Upper lobe of left lung (tissue), 4 donors: ENCODE measurements around the gene TMEM132C.

Experiments
- POLR2A ChIP-seq, 4 donors: fragments of 450-650 bp; IDR thresholded peaks; one replicate each; pipeline ENCODE4 v1.5.1; 2016 to 2017; ENCODE audit warnings: antibody characterized with exemption in 4 of 4, mild to moderate bottlenecking in 2 of 4
- POLR2AphosphoS5 ChIP-seq, 2 donors: sonication (generic); formaldehyde crosslinking; IDR thresholded peaks; one replicate each; pipeline ENCODE4 v1.5.1; 2017; ENCODE audit warnings: antibody characterized with exemption in 2 of 2
- TF ChIP-seq, protein P1 (sequence below), 6 experiments: fragments of 450-650 bp in 4 of 6; fragments of 200-600 bp in 2 of 6; sonication (generic) in 2 of 6; IDR thresholded peaks; one replicate each; pipeline ENCODE4 v1.5.1; 2016 to 2019; ENCODE audit warnings: antibody characterized with exemption in 6 of 6

DNA sequence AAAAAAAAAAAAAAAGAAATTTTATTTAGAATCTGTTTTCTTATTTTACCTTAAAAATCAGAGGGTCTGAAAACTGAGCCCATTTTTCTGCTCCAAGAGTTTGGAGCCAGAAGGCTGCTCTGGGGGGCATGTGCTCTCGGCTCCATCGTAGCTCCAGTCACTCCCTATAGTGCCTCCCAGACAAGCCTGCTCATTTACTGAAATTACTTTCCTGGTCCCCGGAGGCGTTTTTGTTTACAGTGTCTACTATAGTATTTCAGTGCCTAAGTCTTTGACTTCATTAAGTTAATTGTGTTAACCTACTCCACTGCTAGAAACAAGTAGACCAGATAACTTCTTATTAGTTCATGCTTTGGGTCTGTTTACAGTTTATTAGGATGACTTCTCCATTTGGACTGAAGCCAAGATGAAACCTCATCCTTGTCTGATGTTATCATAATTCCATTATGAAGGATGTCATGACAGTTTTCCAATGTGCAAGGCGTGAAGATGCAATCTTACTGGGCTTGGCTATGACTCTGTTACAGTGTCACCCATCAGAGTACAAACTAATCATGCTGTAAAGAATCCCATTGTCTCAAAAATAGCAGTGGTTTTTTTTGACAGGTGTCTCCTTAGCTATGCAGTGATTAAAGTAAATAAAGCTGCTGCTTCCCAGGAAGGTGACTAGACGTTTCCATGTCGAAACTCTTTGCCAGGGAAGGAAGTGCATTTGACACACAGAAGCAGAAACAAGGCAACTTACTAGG lies 182.3 kb downstream of the TMEM132C start:
- TF ChIP-seq, protein P1, sequence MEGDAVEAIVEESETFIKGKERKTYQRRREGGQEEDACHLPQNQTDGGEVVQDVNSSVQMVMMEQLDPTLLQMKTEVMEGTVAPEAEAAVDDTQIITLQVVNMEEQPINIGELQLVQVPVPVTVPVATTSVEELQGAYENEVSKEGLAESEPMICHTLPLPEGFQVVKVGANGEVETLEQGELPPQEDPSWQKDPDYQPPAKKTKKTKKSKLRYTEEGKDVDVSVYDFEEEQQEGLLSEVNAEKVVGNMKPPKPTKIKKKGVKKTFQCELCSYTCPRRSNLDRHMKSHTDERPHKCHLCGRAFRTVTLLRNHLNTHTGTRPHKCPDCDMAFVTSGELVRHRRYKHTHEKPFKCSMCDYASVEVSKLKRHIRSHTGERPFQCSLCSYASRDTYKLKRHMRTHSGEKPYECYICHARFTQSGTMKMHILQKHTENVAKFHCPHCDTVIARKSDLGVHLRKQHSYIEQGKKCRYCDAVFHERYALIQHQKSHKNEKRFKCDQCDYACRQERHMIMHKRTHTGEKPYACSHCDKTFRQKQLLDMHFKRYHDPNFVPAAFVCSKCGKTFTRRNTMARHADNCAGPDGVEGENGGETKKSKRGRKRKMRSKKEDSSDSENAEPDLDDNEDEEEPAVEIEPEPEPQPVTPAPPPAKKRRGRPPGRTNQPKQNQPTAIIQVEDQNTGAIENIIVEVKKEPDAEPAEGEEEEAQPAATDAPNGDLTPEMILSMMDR (IDR thresholded peaks at IDR 0.05) = no peak
- no peak for TF ChIP-seq POLR2AphosphoS5 (IDR thresholded peaks at IDR 0.05)
- TF ChIP-seq POLR2A (IDR thresholded peaks at IDR 0.05) = no peak
